Measurements from ENCODE around the gene CFLAR. TPM values are rescaled to one million over a fixed set of nuclear protein-coding genes. Genes with fewer than 3 reads are reported as not detected.

CFLAR gene
- total and polyA plus RNA-seq, 9 of the 15 experiments (the other 6 are each of a cell fraction or from before 2014, with no cell fraction given): 27.5 to 102 (median 54.0) TPM

GRCh38 chr2:201118121-201118960 is 2.4 kb downstream of the CFLAR start (continued):
- TF ChIP-seq CUX1 (CRISPR knock-in tag; IDR thresholded peaks at IDR 0.05): no peak
- TF ChIP-seq MTA1 (IDR thresholded peaks at IDR 0.05; ENCODE audit: borderline replicate concordance): peak; percentile 66; the same call in 1 of the 2 replicates
- TF ChIP-seq RBFOX2 (IDR thresholded peaks at IDR 0.05; ENCODE audit: low read depth, low read length): peak; percentile 81
- peak in 1 of 2 experiments; percentile 6 for TF ChIP-seq NCOA2 (IDR thresholded peaks at IDR 0.05; ENCODE audit: partially characterized antibody in 2 of 2)
- TF ChIP-seq SOX6 (IDR thresholded peaks at IDR 0.05): 0 out of 2 replicates have a peak, but pooled peaks have one; percentile 12
- TF ChIP-seq, protein P1, sequence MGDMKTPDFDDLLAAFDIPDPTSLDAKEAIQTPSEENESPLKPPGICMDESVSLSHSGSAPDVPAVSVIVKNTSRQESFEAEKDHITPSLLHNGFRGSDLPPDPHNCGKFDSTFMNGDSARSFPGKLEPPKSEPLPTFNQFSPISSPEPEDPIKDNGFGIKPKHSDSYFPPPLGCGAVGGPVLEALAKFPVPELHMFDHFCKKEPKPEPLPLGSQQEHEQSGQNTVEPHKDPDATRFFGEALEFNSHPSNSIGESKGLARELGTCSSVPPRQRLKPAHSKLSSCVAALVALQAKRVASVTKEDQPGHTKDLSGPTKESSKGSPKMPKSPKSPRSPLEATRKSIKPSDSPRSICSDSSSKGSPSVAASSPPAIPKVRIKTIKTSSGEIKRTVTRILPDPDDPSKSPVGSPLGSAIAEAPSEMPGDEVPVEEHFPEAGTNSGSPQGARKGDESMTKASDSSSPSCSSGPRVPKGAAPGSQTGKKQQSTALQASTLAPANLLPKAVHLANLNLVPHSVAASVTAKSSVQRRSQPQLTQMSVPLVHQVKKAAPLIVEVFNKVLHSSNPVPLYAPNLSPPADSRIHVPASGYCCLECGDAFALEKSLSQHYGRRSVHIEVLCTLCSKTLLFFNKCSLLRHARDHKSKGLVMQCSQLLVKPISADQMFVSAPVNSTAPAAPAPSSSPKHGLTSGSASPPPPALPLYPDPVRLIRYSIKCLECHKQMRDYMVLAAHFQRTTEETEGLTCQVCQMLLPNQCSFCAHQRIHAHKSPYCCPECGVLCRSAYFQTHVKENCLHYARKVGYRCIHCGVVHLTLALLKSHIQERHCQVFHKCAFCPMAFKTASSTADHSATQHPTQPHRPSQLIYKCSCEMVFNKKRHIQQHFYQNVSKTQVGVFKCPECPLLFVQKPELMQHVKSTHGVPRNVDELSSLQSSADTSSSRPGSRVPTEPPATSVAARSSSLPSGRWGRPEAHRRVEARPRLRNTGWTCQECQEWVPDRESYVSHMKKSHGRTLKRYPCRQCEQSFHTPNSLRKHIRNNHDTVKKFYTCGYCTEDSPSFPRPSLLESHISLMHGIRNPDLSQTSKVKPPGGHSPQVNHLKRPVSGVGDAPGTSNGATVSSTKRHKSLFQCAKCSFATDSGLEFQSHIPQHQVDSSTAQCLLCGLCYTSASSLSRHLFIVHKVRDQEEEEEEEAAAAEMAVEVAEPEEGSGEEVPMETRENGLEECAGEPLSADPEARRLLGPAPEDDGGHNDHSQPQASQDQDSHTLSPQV (IDR thresholded peaks at IDR 0.05): peak; percentile 46; the same call in 1 of the 2 replicates
- peak; percentile 69 for TF ChIP-seq POLR2A (conservative IDR thresholded peaks at IDR 0.05)
- TF ChIP-seq, protein P2, sequence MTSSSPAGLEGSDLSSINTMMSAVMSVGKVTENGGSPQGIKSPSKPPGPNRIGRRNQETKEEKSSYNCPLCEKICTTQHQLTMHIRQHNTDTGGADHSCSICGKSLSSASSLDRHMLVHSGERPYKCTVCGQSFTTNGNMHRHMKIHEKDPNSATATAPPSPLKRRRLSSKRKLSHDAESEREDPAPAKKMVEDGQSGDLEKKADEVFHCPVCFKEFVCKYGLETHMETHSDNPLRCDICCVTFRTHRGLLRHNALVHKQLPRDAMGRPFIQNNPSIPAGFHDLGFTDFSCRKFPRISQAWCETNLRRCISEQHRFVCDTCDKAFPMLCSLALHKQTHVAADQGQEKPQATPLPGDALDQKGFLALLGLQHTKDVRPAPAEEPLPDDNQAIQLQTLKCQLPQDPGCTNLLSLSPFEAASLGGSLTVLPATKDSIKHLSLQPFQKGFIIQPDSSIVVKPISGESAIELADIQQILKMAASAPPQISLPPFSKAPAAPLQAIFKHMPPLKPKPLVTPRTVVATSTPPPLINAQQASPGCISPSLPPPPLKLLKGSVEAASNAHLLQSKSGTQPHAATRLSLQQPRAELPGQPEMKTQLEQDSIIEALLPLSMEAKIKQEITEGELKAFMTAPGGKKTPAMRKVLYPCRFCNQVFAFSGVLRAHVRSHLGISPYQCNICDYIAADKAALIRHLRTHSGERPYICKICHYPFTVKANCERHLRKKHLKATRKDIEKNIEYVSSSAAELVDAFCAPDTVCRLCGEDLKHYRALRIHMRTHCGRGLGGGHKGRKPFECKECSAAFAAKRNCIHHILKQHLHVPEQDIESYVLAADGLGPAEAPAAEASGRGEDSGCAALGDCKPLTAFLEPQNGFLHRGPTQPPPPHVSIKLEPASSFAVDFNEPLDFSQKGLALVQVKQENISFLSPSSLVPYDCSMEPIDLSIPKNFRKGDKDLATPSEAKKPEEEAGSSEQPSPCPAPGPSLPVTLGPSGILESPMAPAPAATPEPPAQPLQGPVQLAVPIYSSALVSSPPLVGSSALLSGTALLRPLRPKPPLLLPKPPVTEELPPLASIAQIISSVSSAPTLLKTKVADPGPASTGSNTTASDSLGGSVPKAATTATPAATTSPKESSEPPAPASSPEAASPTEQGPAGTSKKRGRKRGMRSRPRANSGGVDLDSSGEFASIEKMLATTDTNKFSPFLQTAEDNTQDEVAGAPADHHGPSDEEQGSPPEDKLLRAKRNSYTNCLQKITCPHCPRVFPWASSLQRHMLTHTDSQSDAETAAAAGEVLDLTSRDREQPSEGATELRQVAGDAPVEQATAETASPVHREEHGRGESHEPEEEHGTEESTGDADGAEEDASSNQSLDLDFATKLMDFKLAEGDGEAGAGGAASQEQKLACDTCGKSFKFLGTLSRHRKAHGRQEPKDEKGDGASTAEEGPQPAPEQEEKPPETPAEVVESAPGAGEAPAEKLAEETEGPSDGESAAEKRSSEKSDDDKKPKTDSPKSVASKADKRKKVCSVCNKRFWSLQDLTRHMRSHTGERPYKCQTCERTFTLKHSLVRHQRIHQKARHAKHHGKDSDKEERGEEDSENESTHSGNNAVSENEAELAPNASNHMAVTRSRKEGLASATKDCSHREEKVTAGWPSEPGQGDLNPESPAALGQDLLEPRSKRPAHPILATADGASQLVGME (CRISPR knock-in tag; IDR thresholded peaks at IDR 0.05): no peak
- TF ChIP-seq JUND (IDR thresholded peaks at IDR 0.05; ENCODE audit: borderline replicate concordance, low read depth, low read length): peak; percentile 39; the same call in 1 of the 2 replicates
- no peak for TF ChIP-seq JUND (tag; IDR thresholded peaks at IDR 0.05; ENCODE audit: borderline replicate concordance, low read depth, low read length)

Data from K562 (cell line).